ENCODE data around the gene INPP5K.

The INPP5K gene

DNA sequence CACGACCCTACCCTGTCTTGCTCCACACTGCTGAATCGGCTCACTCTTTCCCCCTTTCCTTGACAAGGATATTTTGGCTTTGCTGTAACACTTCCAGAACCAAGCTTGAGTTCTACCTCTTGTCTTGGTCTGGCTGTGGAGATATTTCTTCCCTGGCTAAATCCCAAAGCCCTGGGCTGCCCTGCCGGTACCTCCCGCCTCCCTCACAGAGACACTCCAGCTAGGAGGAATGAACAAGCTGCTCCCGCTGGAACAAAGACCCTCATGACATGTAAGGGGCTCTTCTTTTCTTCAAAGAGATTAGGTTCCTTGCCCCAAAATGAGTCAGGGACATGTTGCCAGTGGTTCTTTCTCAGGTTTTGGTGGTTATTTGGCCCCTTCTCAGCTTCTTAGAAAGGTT, 10.8 kb downstream of the INPP5K start:
- no peak overlapping the region for H3K4me3 ChIP-seq (ENCODE audit: low read depth, low read length)
- TF ChIP-seq, protein P1, sequence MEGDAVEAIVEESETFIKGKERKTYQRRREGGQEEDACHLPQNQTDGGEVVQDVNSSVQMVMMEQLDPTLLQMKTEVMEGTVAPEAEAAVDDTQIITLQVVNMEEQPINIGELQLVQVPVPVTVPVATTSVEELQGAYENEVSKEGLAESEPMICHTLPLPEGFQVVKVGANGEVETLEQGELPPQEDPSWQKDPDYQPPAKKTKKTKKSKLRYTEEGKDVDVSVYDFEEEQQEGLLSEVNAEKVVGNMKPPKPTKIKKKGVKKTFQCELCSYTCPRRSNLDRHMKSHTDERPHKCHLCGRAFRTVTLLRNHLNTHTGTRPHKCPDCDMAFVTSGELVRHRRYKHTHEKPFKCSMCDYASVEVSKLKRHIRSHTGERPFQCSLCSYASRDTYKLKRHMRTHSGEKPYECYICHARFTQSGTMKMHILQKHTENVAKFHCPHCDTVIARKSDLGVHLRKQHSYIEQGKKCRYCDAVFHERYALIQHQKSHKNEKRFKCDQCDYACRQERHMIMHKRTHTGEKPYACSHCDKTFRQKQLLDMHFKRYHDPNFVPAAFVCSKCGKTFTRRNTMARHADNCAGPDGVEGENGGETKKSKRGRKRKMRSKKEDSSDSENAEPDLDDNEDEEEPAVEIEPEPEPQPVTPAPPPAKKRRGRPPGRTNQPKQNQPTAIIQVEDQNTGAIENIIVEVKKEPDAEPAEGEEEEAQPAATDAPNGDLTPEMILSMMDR (IDR thresholded peaks at IDR 0.05; ENCODE audit: low read depth, low read length, missing control alignments), result no peak
- no peak for DNase-seq (ENCODE audit: low read depth)

DNA sequence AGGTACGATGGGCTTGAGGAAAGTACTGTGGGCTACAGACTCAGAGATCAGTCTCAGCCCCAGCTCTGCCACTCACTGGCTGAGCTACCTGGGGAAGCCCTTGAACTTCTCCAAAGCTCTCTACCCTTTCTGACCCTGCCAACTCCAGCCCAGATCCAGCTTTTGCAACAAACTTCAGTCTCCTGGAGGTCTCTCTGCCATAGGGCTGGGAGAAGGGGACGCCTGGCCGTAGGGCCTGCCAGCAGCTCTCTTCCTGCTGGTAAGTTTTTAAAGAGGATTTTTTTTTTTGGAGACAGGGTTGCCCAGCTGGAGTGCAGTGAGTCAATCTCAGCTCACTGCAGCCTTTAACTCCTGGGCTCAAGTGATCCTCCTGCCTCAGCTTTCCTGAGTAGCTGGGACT, 11.5 kb downstream of the INPP5K start:
- no peak for DNase-seq (ENCODE audit: low read depth)
- H3K4me3 ChIP-seq (ENCODE audit: low read depth, low read length), result no peak overlapping the region
- TF ChIP-seq, protein P1 (IDR thresholded peaks at IDR 0.05; ENCODE audit: low read depth, low read length, missing control alignments), result no peak

DNA sequence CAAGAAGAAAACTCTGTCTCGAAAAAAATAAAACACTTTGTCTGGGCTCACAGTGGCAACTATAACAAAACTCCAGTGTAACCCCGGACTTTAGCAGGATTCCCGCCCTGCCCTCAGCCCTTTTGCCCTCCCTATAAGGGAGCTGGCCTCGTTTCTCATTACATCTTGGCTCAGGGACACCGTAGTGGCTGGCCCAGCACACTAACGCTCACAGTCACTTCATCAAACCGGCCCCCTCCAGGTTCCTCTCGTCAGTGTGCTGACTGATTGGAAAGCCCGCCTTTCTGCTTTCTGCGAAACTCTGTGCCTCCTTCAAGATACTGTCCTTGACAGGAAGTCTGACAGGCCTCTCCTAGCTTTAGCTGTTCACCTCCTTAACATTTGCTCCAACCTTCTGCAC, 12.7 kb downstream of the INPP5K start:
- no peak for DNase-seq (ENCODE audit: low read depth)
- TF ChIP-seq, protein P1 (IDR thresholded peaks at IDR 0.05; ENCODE audit: low read depth, low read length, missing control alignments), result no peak
- no peak overlapping the region for H3K4me3 ChIP-seq (ENCODE audit: low read depth, low read length)

DNA sequence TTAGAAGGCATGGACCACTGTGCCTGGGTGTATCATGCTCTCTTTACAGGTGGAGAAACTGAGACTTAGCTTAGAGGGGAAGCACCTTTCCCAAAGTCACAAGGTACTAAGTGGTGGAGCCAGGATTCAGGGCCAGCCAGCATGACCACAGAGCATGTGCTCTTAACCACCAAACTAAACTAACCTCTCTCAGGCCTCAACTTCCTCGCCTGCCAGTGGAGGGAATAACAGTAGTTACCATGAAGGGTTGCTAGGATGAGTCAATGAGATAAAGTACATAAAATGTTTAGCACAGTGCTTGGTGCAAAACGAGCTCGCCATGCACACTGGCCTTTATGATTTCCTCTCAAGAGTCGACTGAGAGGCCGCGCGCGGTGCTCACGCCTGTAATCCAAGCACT, 17.5 kb downstream of the INPP5K start:
- DNase-seq (ENCODE audit: low read depth), result no peak
- H3K4me3 ChIP-seq (ENCODE audit: low read depth, low read length), result no peak overlapping the region
- TF ChIP-seq, protein P1 (IDR thresholded peaks at IDR 0.05; ENCODE audit: low read depth, low read length, missing control alignments), result no peak

DNA sequence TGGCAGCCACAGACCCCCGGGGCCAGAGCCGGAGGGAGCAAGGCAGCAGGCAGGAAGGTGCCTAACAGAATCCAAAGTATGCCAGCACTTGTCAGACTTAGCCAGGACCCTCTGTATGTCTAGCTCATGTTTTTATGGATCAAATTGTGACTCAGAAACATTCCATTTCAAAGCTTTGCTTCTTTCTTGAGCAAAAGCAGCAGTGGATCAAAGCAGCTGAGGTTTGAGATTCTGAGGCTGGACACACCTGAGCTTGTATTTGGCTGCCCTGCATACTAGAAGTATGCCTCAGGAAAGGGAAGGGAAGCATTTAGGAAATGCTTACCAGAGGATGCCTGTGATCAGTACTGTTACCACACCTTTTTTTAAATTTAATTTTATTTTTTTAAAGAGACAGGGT, 18.2 kb downstream of the INPP5K start:
- no peak overlapping the region for H3K4me3 ChIP-seq (ENCODE audit: low read depth, low read length)
- TF ChIP-seq, protein P1 (IDR thresholded peaks at IDR 0.05; ENCODE audit: low read depth, low read length, missing control alignments), result no peak
- DNase-seq (ENCODE audit: low read depth), result no peak

DNA sequence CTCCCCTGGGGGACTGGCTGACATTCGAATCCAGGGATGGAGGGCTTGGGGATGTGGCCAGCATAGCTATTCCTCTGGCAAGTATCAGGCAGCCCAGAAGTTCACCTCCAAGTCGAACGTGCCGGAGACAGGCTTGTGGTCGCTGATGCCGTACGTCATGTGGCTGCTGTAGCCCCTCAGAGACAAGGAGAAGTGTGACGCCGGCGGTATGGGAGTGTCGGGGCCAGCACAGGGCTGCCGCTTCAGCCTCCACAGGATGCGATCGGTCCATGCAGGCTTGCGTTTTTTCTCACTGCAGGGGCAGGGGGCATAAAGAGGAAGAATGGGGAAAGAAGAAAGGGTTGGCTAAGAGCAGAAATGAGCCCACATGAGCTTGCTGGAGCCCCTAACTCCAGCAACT, 18.6 kb downstream of the INPP5K start:
- no peak overlapping the region for H3K4me3 ChIP-seq (ENCODE audit: low read depth, low read length)
- no peak for DNase-seq (ENCODE audit: low read depth)
- TF ChIP-seq, protein P1 (IDR thresholded peaks at IDR 0.05; ENCODE audit: low read depth, low read length, missing control alignments), result no peak

DNA sequence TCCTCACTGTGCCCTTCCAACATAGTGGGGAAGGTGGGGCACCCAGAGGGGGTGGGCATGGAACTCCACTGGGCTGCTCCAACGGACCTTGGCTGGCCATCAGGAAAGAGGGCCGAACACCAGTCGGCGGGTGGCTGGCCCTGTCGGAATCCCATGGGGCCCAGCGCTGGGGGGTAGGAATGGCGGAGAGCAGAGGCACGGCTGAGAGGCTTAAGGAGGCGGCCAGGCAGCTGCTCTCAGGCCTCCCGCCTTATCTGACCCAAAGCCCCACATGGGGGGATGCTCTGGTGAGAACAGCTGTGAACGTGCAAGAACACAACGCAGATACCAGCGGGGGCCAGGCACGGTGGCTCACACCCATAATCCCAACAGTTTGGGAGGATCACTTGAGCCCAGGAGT, 19.5 kb downstream of the INPP5K start:
- DNase-seq (ENCODE audit: low read depth), result no peak
- TF ChIP-seq, protein P1 (IDR thresholded peaks at IDR 0.05; ENCODE audit: low read depth, low read length, missing control alignments), result no peak
- no peak overlapping the region for H3K4me3 ChIP-seq (ENCODE audit: low read depth, low read length)
